K562 (cell line): ENCODE results near the gene PRR7. TPM values are rescaled to one million over a fixed set of nuclear protein-coding genes. Genes with fewer than 3 reads are reported as not detected.

Source experiments
- ARID2 ChIP-seq: fragments of 450-650 bp; IDR thresholded peaks from 2 replicates; pipeline ENCODE4 v1.6.1; 2017; ENCODE audit warnings: antibody characterized with exemption, mild to moderate bottlenecking
- ATF1 ChIP-seq, 2 experiments: fragments of 450-650 bp in 1 of 2; IDR thresholded peaks; 2 replicates each; pipeline ENCODE4 v1.6.1; 2016; ENCODE audit warnings: missing compliant biosample characterization in 1 of 2, missing genetic modification characterization in 1 of 2
- BMI1 ChIP-seq: fragments of 150-350 bp; IDR thresholded peaks from 2 replicates; pipeline ENCODE4 v1.6.1; 2014; ENCODE audit warnings: low read length
- BRF1 ChIP-seq: IDR thresholded peaks from 3 replicates; pipeline ENCODE4 v1.6.1; 2011; ENCODE audit warnings: borderline replicate concordance, mild to moderate bottlenecking; ENCODE audit not compliant: insufficient read length; ENCODE audit errors: extremely low read depth
- CBX8 ChIP-seq: fragments of 200-600 bp; sonication (generic); IDR thresholded peaks from 2 replicates; pipeline ENCODE4 v1.6.1; 2012; ENCODE audit warnings: borderline replicate concordance, mixed run types, low read depth, mild to moderate bottlenecking, moderate library complexity, mixed read lengths, low read length, control low read depth, inconsistent platforms; ENCODE audit not compliant: poor library complexity, severe bottlenecking; ENCODE audit errors: extremely low read depth
- CHAMP1 ChIP-seq: fragments of 450-650 bp; IDR thresholded peaks from 2 replicates; pipeline ENCODE4 v1.6.1; 2016; ENCODE audit warnings: mild to moderate bottlenecking
- E2F4 ChIP-seq: sonication (generic); formaldehyde crosslinking; IDR thresholded peaks from 2 replicates; pipeline ENCODE4 v1.8.0; 2022; ENCODE audit warnings: mild to moderate bottlenecking, low read depth, missing genetic modification reagents
- ELF2 ChIP-seq: fragments of 250-450 bp; sonication (Bioruptor Pico); IDR thresholded peaks from 2 replicates; pipeline ENCODE4 v1.5.0; 2021; ENCODE audit warnings: mild to moderate bottlenecking
- ETV6 ChIP-seq, 3 experiments: fragments of 150-350 bp in 1 of 3; sonication (generic) in 1 of 3; formaldehyde crosslinking in 1 of 3; IDR thresholded peaks; 2 replicates each; pipeline versions ENCODE4 v1.6.1 to v1.8.0; 2014 to 2022; ENCODE audit warnings: borderline replicate concordance in 2 of 3, low read depth in 2 of 3, antibody characterized with exemption in 1 of 3, low read length in 1 of 3, mild to moderate bottlenecking in 1 of 3, missing genetic modification reagents in 1 of 3
- FOXK1 ChIP-seq: sonication (generic); formaldehyde crosslinking; IDR thresholded peaks from 2 replicates; pipeline ENCODE4 v1.8.0; 2022; ENCODE audit warnings: missing genetic modification reagents, mild to moderate bottlenecking, borderline replicate concordance
- HDAC2 ChIP-seq: fragments of 450-650 bp; IDR thresholded peaks from 2 replicates; pipeline ENCODE4 v1.6.1; 2016; ENCODE audit warnings: mild to moderate bottlenecking
- MAFK ChIP-seq: IDR thresholded peaks from 2 replicates; pipeline ENCODE4 v1.6.1; 2011; ENCODE audit warnings: low read length, improper control_type of control experiment
- RNF219 ChIP-seq: fragments of 250-450 bp; sonication (Bioruptor Pico); IDR thresholded peaks from 2 replicates; pipeline ENCODE4 v1.5.0; 2022; ENCODE audit warnings: mild to moderate bottlenecking
- TAF15 ChIP-seq: fragments of 200-400 bp; formaldehyde crosslinking; IDR thresholded peaks from 2 replicates; pipeline ENCODE4 v1.6.1; 2017; ENCODE audit warnings: mild to moderate bottlenecking, low read depth, low read length, moderate library complexity
- TAF7 ChIP-seq: fragments of 450-650 bp; IDR thresholded peaks from 2 replicates; pipeline ENCODE4 v1.6.1; 2016; ENCODE audit warnings: missing genetic modification characterization, missing compliant biosample characterization
- TARDBP ChIP-seq: fragments of 450-650 bp; IDR thresholded peaks from 2 replicates; pipeline ENCODE4 v1.6.1; 2016
- ZBTB1 ChIP-seq: sonication (generic); formaldehyde crosslinking; IDR thresholded peaks from 2 replicates; pipeline ENCODE4 v1.8.1; 2023; ENCODE audit warnings: missing genetic modification reagents, low read depth, mild to moderate bottlenecking, borderline replicate concordance
- ZFX ChIP-seq: sonication (generic); formaldehyde crosslinking; IDR thresholded peaks from 2 replicates; pipeline ENCODE4 v1.8.0; 2022; ENCODE audit warnings: mild to moderate bottlenecking, missing genetic modification reagents, moderate library complexity
- ZNF316 ChIP-seq: fragments of 450-650 bp; IDR thresholded peaks from 2 replicates; pipeline ENCODE4 v1.6.1; 2016
- ZNF511 ChIP-seq: sonication (generic); formaldehyde crosslinking; IDR thresholded peaks from 2 replicates; pipeline ENCODE4 v1.8.0; 2022; ENCODE audit warnings: mild to moderate bottlenecking, missing genetic modification reagents
- ZNF79 ChIP-seq: fragments of 250-450 bp; sonication (Bioruptor Pico); IDR thresholded peaks from 2 replicates; pipeline ENCODE4 v1.4.0; 2020; ENCODE audit warnings: low read depth, mild to moderate bottlenecking, moderate library complexity
- polyA plus RNA-seq, 8 experiments: library from polyadenylated mRNA; depleted of rRNA in 4 of 8; stranded (reverse) in 5 of 8; unstranded in 3 of 8; fragments of >200 nt; fragmentation: Nextera tagmentation in 2 of 8; fragmentation: Illumina TruSeq in 1 of 8; extraction: Ambion mirVana in 2 of 8; extraction: Trizol in 1 of 8; gene quantifications; 2 replicates each; pipeline versions ENCODE4 v1.2.1 to v1.2.3, GENCODE V29; 2011 to 2014; ENCODE audit warnings: inconsistent platforms in 1 of 8, missing spikeins in 1 of 8
- total RNA-seq, 7 experiments: library from RNA; depleted of rRNA in 6 of 7; stranded (reverse); fragments of >200 nt in 6 of 7; fragmentation: Illumina TruSeq in 2 of 7; extraction: Trizol in 2 of 7; gene quantifications; 2 replicates each; pipeline versions ENCODE4 v1.2.1 to v1.2.3, GENCODE V29; 2011 to 2021; ENCODE audit warnings: low replicate concordance in 1 of 7

The PRR7 gene
- total and polyA plus RNA-seq, 9 of the 15 experiments (the other 6 are each of a cell fraction or from before 2014, with no cell fraction given), result 0.80 to 11.3 (median 10.4) TPM; not detected in 4

GRCh38 chr5:177403792-177404640 lies 42.6 kb upstream of the PRR7 start (continued):
- TF ChIP-seq ZNF511, result no peak
- no peak for TF ChIP-seq CBX8
- peak; percentile 75 for TF ChIP-seq ZBTB1
- TF ChIP-seq ELF2 (CRISPR knock-in tag), result 0 out of 2 replicates have a peak, but pooled peaks have one; percentile 25
- TF ChIP-seq HDAC2, result no peak
- peak; percentile 79; the same call in 1 of the 2 replicates for TF ChIP-seq TARDBP
- TF ChIP-seq ETV6 (IDR thresholded peaks at IDR 0.05; ENCODE audit: borderline replicate concordance in 1 of 2, low read depth in 2 of 2, low read length in 1 of 2), result no peak
- no peak for TF ChIP-seq ETV6 (CRISPR knock-in tag; IDR thresholded peaks at IDR 0.05; ENCODE audit: borderline replicate concordance)
- TF ChIP-seq ARID2, result no peak
- TF ChIP-seq ZNF79 (CRISPR knock-in tag), result no peak
- no peak for TF ChIP-seq ZNF316
- no peak for TF ChIP-seq MAFK
- TF ChIP-seq TAF7 (tag), result no peak
- TF ChIP-seq CHAMP1, result no peak
- no peak for TF ChIP-seq TAF15
- TF ChIP-seq BMI1, result 0 out of 2 replicates have a peak, but pooled peaks have one; percentile 26
- peak; percentile 70 for TF ChIP-seq E2F4 (CRISPR knock-in tag)
- TF ChIP-seq BRF1, result no peak
- peak; percentile 93 for TF ChIP-seq ZFX (CRISPR knock-in tag)
- 0 out of 2 replicates have a peak, but pooled peaks have one; percentile 34 for TF ChIP-seq FOXK1 (CRISPR knock-in tag)
- TF ChIP-seq RNF219 (CRISPR knock-in tag), result no peak
- no peak; the same call in 1 of the 2 replicates for TF ChIP-seq ATF1 (CRISPR knock-in tag; IDR thresholded peaks at IDR 0.05)
- peak; percentile 72 for TF ChIP-seq ATF1 (tag; IDR thresholded peaks at IDR 0.05)
